Hematopoietic multipotent progenitor cell treated with erythropoietin and hydrocortisone succinate and interleukin-3 and kit ligand, for 4 days (in vitro differentiated cells): Measurements from ENCODE around the gene FBL.

ENCODE experiments used
- DNase-seq: peaks from one replicate; pipeline ENCODE4 v3.0.0-alpha.2; 2015

The FBL gene

DNA sequence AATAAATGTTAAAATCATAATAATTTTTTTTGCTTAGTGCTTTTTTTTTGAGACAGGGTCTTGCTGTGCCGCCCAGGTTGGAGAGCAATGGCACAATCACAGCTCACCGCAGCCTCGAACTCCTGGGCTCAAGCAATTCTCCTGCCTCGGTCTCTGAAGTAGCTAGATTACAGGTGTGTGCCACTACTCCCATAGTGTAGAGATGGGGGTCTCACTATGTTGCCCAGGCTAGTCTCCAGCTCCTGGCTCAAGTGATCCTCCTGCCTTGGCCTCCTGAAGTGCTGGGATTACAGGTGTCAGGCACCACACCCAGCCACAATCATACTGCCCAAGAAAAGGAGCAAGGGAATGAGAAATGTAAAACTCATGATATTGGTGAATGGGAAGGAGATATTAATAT is 5.1 kb downstream of the FBL start:
- no peak for DNase-seq

- no peak for DNase-seq
Measured at GRCh38 chr19:39840492-39840891, 5.7 kb downstream of the FBL start.

DNA sequence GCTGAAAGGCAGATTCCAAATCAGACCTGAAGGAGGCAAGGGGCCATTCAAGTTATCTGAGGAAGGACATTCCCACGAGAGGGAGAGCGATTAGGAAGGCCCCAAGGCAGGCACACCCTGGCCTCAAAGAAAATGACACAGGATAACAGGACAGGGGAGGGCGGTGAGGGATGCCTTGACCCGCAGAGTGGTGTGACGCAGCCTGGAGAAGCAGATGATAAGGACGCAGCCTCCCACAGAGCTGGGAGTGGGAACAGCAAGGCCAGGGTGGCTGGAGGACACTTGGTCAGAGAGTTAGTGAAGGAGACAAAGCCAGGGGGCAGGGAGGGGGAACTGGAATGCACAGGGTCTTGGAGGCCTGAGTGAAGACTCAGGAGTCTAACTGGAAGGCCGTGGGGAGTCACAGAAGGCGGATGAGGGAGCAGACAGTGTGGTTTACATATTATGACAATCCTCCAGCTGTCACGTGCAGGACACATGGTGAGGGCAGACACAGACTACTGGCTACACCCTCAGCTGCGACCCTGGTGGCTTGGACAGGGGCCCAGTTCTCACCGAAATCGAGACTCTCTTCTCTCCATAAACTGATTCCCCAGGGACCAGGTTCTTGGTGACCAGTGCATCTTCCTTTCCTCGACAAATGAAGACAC is 6.4 kb downstream of the FBL start:
- no peak for DNase-seq

- no peak for DNase-seq
Measured at GRCh38 chr19:39838569-39838968, 7.6 kb downstream of the FBL start.

DNA sequence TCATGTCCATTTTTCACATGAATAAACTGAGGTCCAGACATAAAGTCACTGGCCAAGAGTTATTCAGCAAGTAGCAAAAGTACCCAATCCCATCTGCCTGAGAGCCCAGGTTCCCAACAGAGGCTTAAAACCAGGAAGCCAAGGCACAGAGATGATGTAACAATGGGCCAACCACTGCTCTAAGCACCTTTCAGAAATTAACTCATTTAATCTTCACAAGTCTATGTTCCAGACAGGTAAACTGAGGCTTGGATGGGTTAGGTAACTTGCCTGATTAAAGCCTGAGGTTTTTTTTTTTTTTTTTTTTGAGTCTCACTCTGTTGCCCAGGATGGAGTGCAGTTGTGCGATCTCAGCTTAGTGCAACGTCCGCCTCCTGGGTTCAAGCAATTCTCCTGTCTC is 8.2 kb downstream of the FBL start:
- DNase-seq: no peak

DNA sequence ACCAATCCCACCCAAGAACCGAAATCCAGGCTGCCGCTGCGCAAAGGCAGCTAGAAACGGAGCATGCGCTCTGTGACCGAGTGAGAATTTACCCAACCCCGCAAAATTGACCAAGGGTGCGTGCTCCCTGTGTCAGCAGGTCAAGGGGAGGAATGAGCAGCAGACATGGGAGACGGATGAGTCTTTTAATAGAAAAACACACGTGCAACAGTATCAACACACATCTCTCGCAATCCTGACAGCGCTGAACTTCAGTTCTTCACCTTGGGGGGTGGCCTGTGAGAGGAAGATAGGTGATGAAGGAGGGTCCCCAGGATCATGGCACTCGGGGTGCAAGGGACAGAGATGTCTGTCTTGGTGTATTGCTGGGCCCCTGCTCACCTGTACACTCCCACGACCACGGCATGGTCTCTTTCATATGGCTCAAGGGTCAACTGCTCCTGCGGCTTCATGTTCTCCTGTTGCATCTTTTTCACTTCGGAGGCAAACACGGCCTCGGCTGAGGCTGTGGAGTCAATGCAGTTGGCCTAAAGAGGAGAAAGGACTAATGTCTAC is 11.8 kb downstream of the FBL start:
- no peak for DNase-seq

- peak; percentile 98 for DNase-seq
Measured at GRCh38 chr19:39833464-39834286, 12.5 kb downstream of the FBL start, which contains the start of gene DYRK1B. Gene DYRK1B, minus strand, starts transcription at chr19:39834162. Its CDS starts 2,295 bp downstream, at chr19:39831867.

DNA sequence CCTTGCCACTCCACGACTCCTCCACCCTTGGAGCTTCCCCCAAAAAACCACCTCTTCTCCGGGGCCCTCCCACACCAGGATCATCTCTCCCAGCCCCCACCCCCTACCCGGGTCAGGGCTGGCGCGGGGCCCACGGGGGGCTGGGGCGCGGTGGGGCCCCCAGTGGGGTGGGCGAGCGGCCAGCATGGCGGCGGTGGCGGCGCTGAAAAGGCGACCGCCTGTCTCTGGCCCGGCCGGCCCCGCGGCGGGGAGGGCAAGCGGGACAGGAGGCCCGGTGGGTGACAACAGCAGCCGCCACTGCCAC is 13.1 kb downstream of the FBL start:
- no peak for DNase-seq

- DNase-seq: no peak
Measured at GRCh38 chr19:39832341-39833083, 13.7 kb downstream of the FBL start.

DNA sequence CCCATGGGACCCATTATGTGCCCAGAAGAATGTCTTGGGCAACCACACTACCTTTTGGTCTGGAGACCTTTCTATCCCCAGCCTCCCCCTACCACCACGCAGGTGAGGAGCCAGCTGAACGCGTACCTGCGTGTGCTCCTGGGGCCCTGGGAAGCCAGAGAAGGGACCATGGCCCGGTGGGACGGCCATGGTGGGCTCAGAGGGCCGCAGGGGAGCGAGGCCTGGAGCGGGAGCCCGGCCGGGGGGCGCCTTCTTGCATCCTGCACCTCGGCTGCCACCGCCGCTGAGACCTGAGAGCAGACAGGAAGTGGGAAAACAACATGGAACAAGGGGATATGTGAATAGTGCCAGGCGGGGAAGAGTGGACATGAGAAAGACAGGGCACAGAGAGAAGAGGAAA is 14.5 kb downstream of the FBL start:
- DNase-seq: no peak

- DNase-seq: no peak
Measured at GRCh38 chr19:39830847-39831246, 15.3 kb downstream of the FBL start.

GRCh38 chr19:39830406-39830805 is 15.8 kb downstream of the FBL start:
- DNase-seq: no peak

GRCh38 chr19:39829702-39830275 is 16.4 kb downstream of the FBL start:
- DNase-seq: no peak

- DNase-seq: no peak
Measured at GRCh38 chr19:39828654-39829032, 17.5 kb downstream of the FBL start.

DNA sequence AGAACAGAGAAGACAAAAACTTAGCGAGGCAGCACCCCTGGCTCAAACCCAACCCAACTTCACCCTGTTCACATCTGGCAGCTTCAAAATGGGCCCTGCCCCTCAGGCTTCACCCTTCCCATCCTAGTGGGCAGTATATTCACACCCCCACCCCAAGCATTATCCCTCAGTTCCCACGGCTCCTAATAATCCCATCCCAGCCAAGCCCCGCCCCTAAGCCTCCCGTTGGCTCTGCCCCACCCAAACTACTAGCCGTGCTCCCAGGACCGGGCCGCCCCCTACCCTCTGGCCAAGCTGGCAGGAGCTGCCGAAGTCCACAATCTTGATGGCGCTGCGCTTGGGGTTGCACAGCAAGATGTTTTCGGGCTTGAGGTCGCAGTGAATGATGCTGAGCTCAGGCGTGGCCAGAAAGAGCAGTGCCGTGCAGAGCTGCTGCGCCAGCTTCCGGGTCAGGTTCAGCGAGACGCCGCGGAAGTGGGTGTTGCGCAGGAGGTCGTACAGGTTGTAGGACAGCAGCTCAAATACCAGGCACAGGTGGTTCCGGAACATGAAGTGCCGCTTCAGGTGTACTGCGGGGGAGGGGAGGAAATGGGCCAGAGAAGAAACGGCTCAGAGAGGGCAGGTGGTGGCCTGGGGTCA is 18.0 kb downstream of the FBL start:
- no peak for DNase-seq

GRCh38 chr19:39827216-39827615 is 19.0 kb downstream of the FBL start:
- no peak for DNase-seq

GRCh38 chr19:39826311-39826945 is 19.8 kb downstream of the FBL start:
- DNase-seq: no peak

DNA sequence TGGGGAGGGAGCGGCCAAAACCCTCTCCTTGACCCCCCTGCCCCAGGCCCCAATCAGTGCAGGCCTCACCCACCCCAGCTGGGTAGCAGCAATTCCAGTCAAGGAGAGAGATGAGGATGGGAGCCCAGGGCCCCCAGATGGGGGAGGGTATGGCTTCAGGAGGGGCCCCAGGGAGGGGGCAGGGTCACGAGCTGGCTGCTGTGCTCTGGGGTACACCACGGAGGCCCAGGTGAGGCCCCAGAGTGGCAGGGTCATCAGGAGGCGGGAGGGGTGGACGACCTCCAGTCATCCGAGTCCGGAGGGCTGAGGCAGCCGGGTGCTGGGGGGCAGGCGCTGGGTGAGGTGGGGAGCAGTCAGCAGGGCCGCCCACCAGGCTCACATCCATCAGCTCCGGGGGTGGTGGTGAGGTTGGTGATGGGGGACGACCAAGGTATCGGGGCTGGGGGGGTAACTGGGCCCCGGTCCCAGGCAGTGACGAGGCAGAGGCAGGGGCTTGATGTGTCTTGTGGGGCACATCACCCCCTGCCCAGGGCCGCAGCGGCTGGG is 20.6 kb downstream of the FBL start:
- DNase-seq: no peak

GRCh38 chr19:39825093-39825463 is 21.1 kb downstream of the FBL start:
- DNase-seq: no peak

DNA sequence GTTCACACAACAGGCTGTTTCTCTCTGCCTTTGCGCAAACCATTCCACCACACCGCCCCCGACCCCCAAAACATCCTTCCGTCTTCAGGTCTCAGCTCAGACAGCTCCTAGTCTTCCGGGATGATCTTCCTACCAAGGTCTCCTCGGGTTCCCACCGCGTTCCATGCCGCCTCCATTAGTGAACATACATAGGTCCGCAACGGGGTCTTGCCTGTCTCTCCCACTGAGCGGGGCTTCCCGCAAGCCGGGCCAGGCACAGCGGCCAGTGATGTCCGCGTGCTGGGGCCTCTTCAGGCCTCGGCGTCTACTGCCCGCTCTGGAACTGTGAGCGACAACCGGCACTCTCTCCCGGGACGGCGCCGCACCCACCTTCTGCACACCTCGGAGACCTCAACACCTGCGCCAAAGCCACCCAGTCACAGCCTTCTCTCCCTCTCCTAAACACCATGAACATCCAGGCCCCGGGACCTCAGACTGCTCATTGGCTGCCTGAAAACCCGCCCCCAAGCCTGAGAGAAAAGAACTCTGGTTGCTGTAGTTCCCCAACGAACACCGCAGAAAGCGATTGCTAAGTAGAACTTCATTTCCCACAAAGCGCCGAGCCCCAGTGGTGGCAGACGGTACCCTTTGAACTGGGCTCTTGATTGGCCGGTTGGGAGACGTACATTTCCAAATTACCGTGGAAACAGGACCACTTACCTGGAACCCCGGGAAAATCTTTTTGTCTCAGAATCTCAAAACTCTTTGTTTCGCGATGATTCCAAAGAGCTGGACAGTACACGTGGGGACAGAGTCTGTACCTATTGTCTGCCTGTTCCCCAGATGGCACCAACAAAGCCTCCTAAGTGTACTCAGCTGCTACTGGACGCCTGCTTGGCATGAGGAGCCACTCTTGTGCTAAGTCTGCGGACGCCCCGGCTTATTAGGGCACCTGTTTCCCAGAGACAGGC is 21.8 kb downstream of the FBL start:
- DNase-seq: peak; percentile 97

GRCh38 chr19:39823686-39824085 is 22.5 kb downstream of the FBL start:
- no peak for DNase-seq
